Adipocyte (in vitro differentiated cells): ENCODE measurements around the gene RAB25.
"Not testable (repeated sequence)": the region's sequence is repeated elsewhere in the genome, so short reads cannot be mapped to it uniquely, and the experiment has no call there.

Experiments used
- DNase-seq: peaks from one replicate; pipeline ENCODE4 v3.0.0-alpha.2; 2015; ENCODE audit warnings: low read depth
- H3K27me3 ChIP-seq: replicated peaks from 2 replicates; pipeline ENCODE4 v1.7.0; 2013; ENCODE audit warnings: mild to moderate bottlenecking, low read length, moderate library complexity; ENCODE audit not compliant: control insufficient read depth, insufficient read depth
- H3K36me3 ChIP-seq: 2 replicates; pipeline ENCODE4 v1.7.0; 2013; ENCODE audit warnings: low read length, mild to moderate bottlenecking, moderate library complexity; ENCODE audit not compliant: control insufficient read depth, insufficient read depth, severe bottlenecking
- H3K4me1 ChIP-seq: 2 replicates; pipeline ENCODE4 v1.7.0; 2013; ENCODE audit warnings: mild to moderate bottlenecking, low read length, moderate library complexity; ENCODE audit not compliant: control insufficient read depth, insufficient read depth
- H3K4me3 ChIP-seq: 2 replicates; pipeline ENCODE4 v1.7.0; 2013; ENCODE audit warnings: mild to moderate bottlenecking, low read length, moderate library complexity
- H3K9ac ChIP-seq: 2 replicates; pipeline ENCODE4 v1.7.0; 2013; ENCODE audit warnings: mild to moderate bottlenecking, low read length, moderate library complexity
- H3K9me3 ChIP-seq: 2 replicates; pipeline ENCODE4 v1.7.0; 2013; ENCODE audit warnings: mild to moderate bottlenecking, low read length, moderate library complexity; ENCODE audit not compliant: control insufficient read depth

The RAB25 gene

DNA sequence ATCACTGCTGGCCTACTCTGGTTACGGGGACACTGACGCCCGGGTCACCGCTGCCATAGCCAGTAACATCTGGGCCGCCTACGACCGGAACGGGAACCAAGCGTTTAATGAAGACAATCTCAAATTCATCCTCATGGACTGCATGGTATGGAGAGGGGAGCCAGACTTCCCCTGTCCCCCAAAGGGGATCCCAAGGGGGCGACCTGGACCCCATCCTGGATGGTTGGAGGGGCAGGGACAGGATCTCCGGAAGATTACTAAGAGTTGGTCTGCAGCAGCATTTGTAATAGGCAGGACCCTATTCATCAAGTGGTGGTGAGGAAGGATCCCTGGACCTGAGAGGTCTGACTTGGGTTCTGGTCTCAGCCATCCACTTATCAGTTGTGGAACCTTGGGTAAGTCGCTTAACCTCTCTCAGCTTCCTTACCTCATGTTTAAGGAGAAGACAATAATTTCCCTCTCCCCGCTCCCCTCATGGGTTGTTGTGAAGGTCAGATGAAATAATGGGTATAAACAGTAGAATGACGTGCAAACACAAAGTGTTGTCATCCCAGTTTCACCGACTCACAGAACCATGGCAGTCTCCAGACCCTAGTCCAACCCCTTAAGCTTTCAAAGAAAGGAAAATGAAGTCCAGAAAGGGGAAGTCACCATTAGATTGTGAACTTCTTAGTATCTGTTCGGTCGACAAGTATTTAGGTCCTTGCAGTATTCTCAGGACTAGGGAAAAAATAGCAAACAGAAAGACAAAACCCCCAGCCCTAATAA is 5.5 kb upstream of the RAB25 start:
- DNase-seq = no peak
- peak overlapping the region; percentile 99 for H3K9ac ChIP-seq
- H3K4me1 ChIP-seq = peaks cover 8% of the 10 kb centered on the region
- H3K9me3 ChIP-seq = no peaks in the 10 kb centered on the region
- no peaks in the 10 kb centered on the region for H3K27me3 ChIP-seq
- H3K36me3 ChIP-seq = no peaks in the 10 kb centered on the region
- peak overlapping the region; percentile 91 for H3K4me3 ChIP-seq

DNA sequence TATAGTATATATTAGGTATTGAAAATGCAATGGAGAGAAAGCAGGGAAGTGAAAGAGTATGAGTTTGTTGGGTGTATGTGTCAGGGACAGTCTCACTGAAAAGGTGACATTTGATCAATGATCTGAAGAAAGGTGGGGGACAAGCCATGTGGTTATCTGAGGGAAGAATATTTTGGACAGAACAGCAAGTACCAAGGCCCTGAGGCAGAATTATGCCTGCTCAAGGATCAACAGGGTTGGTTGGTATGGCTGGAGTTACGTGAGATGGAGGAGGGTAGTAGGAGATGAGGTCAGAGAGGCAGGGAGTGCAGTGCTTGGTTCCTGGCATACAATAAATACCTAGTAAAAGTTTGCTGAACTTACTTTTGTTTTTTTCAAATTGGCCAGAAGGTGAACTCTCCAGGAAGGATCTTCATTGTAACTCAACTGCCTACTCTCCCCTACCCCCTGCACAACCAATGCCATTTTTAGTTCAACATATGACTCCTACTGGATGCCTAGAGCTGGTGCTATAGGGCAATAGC is 4.6 kb upstream of the RAB25 start:
- H3K9ac ChIP-seq = no peak overlapping the region
- H3K27me3 ChIP-seq = no peaks in the 10 kb centered on the region
- DNase-seq = no peak
- H3K9me3 ChIP-seq = no peaks in the 10 kb centered on the region
- no peak overlapping the region for H3K4me3 ChIP-seq
- H3K4me1 ChIP-seq = peaks cover 8% of the 10 kb centered on the region
- H3K36me3 ChIP-seq = no peaks in the 10 kb centered on the region

DNA sequence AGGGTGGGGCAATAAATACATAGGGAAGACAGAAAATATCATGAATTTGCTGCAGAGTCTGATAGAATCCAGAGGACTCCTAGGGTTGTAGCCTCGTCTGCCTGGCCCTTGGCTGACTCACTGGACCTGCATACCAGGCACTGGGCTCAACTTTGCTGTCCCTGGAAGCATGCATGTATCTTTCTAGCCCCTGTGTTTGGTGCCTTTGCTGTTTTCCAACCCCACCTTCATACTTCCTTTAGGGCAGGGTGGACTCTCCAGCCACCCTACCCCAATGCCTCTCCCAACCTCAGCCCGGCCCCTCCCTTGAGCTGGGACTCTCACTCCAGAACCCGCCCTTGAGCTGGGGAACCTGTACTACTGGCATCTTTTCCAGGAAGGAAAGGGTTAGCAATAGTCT is 1.2 kb downstream of the RAB25 start:
- no peaks in the 10 kb centered on the region for H3K36me3 ChIP-seq
- no peak overlapping the region for H3K4me3 ChIP-seq
- no peak overlapping the region for H3K9ac ChIP-seq
- no peaks in the 10 kb centered on the region for H3K9me3 ChIP-seq
- no peaks in the 10 kb centered on the region for H3K4me1 ChIP-seq
- peak; percentile 22 for DNase-seq
- no peaks in the 10 kb centered on the region for H3K27me3 ChIP-seq

DNA sequence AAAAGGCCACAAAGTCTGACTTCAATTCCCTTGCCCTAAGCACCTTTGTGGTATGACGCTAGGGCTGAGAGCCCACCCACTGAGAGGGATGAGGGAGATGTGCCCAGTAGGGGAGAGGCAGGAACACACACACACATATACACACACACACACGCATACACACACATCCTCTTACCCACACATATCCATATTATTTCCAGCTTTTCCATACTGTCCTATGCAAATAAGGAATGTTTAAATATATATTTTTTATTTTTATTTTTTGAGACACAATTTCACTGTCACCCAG is 3.0 kb downstream of the RAB25 start:
- Histone ChIP-seq H3K36me3 (no peaks in the 10 kb centered on the region), H3K27me3 (no peaks in the 10 kb centered on the region), H3K4me1 (no peaks in the 10 kb centered on the region), H3K9ac (no peak overlapping the region), H3K9me3 (no peaks in the 10 kb centered on the region), H3K4me3 (no peak overlapping the region)
- no peak for DNase-seq

DNA sequence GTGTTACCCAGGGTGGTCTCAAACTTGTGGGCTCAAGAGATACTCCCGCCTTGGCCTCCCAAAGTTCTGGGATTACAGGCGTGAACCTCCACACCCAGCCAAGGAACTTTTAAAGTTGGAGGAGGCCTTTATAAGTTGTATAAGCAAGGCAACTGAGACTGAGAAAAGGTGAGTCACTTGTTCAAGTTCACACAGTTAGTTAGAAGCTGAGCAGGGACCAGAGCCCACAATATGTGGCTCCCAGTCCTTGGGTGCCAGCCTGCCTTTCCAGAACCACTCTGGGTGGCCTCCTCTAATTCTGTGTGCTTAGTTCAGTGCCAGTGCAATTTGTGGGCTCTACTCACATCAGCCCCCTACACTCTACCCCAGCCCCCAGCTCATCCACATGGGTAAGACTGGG is 3.7 kb downstream of the RAB25 start:
- DNase-seq = no peak
- Histone ChIP-seq H3K9me3 (no peaks in the 10 kb centered on the region), H3K27me3 (no peaks in the 10 kb centered on the region), H3K4me1 (no peaks in the 10 kb centered on the region), H3K36me3 (no peaks in the 10 kb centered on the region), H3K4me3 (no peak overlapping the region), H3K9ac (no peak overlapping the region)

DNA sequence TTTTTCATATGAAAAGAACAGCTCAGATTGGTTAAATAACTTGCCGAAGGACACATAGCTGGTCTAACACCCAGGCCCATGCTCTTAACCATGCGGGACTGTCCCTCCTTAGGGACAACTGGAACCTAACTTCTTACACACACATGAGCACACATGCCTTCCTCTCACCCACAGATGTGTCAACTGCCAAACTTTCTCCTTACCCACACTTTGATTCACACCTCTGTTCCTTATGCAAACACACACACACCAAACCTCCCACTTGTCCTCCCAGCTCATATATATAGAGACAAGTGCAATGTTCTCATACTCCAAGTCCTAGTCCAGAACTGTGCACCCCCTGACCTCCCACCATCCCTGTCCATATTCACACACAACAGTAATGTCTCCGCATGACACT is 4.3 kb downstream of the RAB25 start:
- Histone ChIP-seq H3K9ac (no peak overlapping the region), H3K4me3 (no peak overlapping the region), H3K9me3 (no peaks in the 10 kb centered on the region), H3K36me3 (no peaks in the 10 kb centered on the region), H3K4me1 (no peaks in the 10 kb centered on the region), H3K27me3 (no peaks in the 10 kb centered on the region)
- DNase-seq = no peak

DNA sequence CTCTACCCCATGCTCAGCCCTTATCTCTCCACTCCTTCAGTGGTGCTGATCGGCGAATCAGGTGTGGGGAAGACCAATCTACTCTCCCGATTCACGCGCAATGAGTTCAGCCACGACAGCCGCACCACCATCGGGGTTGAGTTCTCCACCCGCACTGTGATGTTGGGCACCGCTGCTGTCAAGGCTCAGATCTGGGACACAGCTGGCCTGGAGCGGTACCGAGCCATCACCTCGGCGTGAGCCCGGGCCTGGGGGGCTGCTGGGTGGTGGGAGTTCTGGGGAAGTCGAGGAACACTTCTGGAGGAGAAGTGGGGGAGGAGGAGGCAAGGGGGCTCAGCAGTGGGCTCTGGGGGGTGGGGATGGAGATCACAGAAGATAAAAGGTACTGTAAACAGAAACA is 4.9 kb downstream of the RAB25 start:
- H3K4me3 ChIP-seq = no peak overlapping the region
- no peaks in the 10 kb centered on the region for H3K27me3 ChIP-seq
- no peak overlapping the region for H3K9ac ChIP-seq
- DNase-seq = no peak
- H3K9me3 ChIP-seq = no peaks in the 10 kb centered on the region
- no peaks in the 10 kb centered on the region for H3K4me1 ChIP-seq
- no peaks in the 10 kb centered on the region for H3K36me3 ChIP-seq

DNA sequence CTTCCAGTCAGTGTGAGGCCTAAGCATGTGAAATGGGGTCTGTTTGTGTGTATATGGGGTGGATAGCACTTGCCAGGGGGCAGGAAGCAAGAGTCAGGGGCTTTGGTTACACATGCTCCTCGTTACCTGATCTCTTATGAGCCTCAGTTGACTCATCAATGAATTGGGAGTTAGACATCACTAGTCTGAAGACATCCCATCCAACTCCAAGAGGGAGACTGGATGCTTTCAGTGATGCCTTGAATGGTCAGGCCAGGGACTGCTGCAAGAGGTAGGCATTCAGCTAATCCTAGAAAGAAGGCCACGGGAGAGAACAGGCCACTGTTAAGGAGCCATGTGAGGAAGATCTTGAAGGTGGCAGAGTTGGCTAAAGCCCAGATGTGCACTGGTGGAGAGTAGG is 6.3 kb downstream of the RAB25 start:
- H3K36me3 ChIP-seq = no peaks in the 10 kb centered on the region

DNA sequence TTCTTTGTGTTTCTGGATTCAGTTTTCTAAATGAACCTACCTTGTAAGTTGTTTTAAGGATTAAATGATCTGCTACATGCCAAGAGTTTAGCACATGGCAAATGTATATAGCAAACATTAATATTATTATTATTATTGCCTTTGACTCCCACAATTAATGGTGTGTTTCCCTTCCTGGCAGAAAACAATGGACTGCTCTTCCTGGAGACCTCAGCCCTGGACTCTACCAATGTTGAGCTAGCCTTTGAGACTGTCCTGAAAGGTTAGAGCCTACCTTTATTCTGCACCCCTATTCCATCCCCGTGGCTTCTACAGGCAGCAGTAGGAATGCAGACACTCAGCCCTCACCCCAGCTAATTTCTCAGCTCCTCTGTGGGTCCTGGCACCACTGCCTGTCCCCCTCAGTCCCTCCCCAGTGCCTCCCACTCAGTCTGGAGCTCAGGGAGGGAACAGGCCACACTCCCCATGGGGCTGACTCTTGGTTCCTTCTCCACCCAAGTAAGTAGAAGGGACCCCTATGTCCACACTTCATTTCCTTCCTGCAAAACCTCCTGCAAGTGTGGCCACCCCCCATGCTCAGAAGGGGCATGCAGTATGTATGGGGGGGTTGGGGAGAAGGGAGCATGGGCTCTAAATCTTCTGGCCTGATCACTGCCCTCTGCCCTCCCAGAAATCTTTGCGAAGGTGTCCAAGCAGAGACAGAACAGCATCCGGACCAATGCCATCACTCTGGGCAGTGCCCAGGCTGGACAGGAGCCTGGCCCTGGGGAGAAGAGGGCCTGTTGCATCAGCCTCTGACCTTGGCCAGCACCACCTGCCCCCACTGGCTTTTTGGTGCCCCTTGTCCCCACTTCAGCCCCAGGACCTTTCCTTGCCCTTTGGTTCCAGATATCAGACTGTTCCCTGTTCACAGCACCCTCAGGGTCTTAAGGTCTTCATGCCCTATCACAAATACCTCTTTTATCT is 8.8 kb downstream of the RAB25 start:
- Histone ChIP-seq H3K9me3 (no peaks in the 10 kb centered on the region), H3K4me3 (no peak overlapping the region), H3K9ac (no peak overlapping the region), H3K36me3 (no peaks in the 10 kb centered on the region), H3K4me1 (no peaks in the 10 kb centered on the region), H3K27me3 (no peaks in the 10 kb centered on the region)
- DNase-seq = no peak

More for the DNA sequence above, 6.3 kb downstream of the RAB25 start:
- Histone ChIP-seq H3K9ac (no peak overlapping the region), H3K9me3 (no peaks in the 10 kb centered on the region), H3K4me1 (no peaks in the 10 kb centered on the region), H3K4me3 (no peak overlapping the region), H3K27me3 (no peaks in the 10 kb centered on the region)
- no peak for DNase-seq

DNA sequence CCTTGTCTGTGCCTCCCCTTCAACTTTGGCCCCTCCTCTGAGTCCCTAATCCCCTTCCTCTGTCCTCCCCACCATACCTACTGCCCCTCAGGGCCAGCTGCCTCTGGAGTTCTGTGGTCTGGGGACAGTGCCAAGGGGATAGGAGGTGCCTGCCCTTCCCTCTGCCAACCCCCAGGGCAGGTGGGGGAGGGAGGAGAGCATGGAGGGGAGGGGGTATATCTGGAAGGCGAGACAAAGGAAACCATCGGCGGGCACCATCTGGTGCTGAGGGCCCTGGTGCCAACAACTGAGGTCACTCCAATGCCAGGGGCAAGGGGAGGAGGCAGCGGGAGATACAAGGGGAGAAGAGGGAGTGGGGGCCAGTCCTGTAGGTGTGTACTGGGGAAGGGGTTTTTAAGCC is 9.6 kb downstream of the RAB25 start:
- Histone ChIP-seq H3K4me3 (no peak overlapping the region), H3K9me3 (no peaks in the 10 kb centered on the region), H3K4me1 (no peaks in the 10 kb centered on the region), H3K9ac (no peak overlapping the region), H3K36me3 (no peaks in the 10 kb centered on the region), H3K27me3 (no peaks in the 10 kb centered on the region)
- no peak for DNase-seq

DNA sequence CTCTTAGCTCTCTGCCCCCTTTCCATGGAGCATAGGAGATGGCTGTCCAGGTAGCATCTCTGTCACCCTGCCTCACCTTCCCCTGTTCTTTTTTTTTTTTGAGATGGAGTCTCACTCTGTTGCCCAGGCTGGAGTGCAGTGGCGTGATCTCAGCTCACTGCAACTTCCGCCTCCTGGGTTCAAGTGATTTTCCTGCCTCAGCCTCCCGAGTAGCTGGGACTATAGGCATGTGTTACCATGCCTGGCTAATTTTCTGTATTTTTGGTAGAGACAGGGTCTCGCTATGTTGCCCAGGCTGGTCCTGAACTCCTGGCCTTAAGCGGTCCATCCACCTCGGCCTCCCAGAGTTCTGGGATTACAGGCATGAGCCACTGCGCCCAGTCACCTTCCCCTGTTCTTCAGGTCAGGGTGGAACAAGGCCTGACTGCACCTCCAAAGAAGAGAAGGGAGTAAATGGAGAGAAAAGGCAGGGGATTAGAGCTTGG is 10.4 kb downstream of the RAB25 start:
- not testable (repeated sequence) for H3K36me3 ChIP-seq, H3K9ac ChIP-seq, H3K27me3 ChIP-seq, H3K4me1 ChIP-seq, H3K4me3 ChIP-seq, DNase-seq, H3K9me3 ChIP-seq
